GOT3 (cell line): Measurements from ENCODE around the gene LGALSL.

ENCODE experiments used
- DNase-seq: peaks from one replicate; lab custom pipeline; 2025; ENCODE audit warnings: mixed read lengths; lab: John Stamatoyannopoulos, UW

Gene LGALSL

GRCh38 chr2:64498438-64498837, 44.5 kb downstream of the LGALSL start:
- DNase-seq = no peak

- no peak for DNase-seq
Measured at GRCh38 chr2:64500549-64500948, 46.6 kb downstream of the LGALSL start.

GRCh38 chr2:64501946-64502345, 48.0 kb downstream of the LGALSL start:
- no peak for DNase-seq

- DNase-seq = no peak
Measured at GRCh38 chr2:64502860-64503259, 48.9 kb downstream of the LGALSL start.

GRCh38 chr2:64504774-64505720, 51.1 kb downstream of the LGALSL start:
- no peak for DNase-seq

GRCh38 chr2:64506686-64507085, 52.7 kb downstream of the LGALSL start:
- DNase-seq = no peak
